Lower leg skin (tissue), 4 donors: ENCODE results near the gene DMAP1. TPM values are rescaled to one million over a fixed set of nuclear protein-coding genes. Genes with fewer than 3 reads are reported as not detected.

Source experiments
- DNase-seq, 2 donors: peaks; one replicate each; pipeline ENCODE4 v3.0.0-alpha.2; 2019; ENCODE audit warnings: low spot score in 2 of 2
- H3K4me3 ChIP-seq: fragments of 200-600 bp; sonication (generic); 2 replicates; pipeline ENCODE4 v1.5.1; 2017; ENCODE audit warnings: mild to moderate bottlenecking, low read depth; ENCODE audit not compliant: poor library complexity, severe bottlenecking
- CTCF ChIP-seq, 3 donors: fragments of 450-650 bp; IDR thresholded peaks; one replicate each; pipeline ENCODE4 v1.5.1; 2016; ENCODE audit warnings: antibody characterized with exemption in 3 of 3, mild to moderate bottlenecking in 3 of 3, moderate library complexity in 2 of 3
- POLR2A ChIP-seq, 2 donors: fragments of 450-650 bp; IDR thresholded peaks; one replicate each; pipeline ENCODE4 v1.6.1; 2016 to 2017; ENCODE audit warnings: antibody characterized with exemption in 2 of 2, mild to moderate bottlenecking in 1 of 2, moderate library complexity in 1 of 2
- WGBS, 2 donors: methylation state at CpG; one replicate each; pipeline ENCODE4 v1.1.5; 2018; 5-methylcytosine and 5-hydroxymethylcytosine counted together
- intact Hi-C: fragments of 100-400 bp; cut with DNase I; formaldehyde crosslinking; loops from one replicate; pipeline ENCODE4 v1.15.0; 2023; ENCODE audit warnings: low total_unique reads
- total RNA-seq, 4 donors: library from RNA; depleted of rRNA; stranded (reverse); fragments of >200 nt; gene quantifications; one replicate each; pipeline ENCODE4 v1.1.0, GENCODE V29; 2016

The DMAP1 gene
- total RNA-seq, 4 donors from 2014 or later: 37.1 to 46.9 (median 39.8) TPM

- DNase-seq: no peak
- 76 to 80% methylated on average over 11 of the region's 11 CpGs for WGBS, 2 donors
- H3K4me3 ChIP-seq: no peak overlapping the region
- intact Hi-C loops: loop anchor here (10.0 kb wide), 1 partner anchor 92 kb away; no protein-coding TSS in a partner anchor
- TF ChIP-seq POLR2A (IDR thresholded peaks at IDR 0.05) (no peak), CTCF (IDR thresholded peaks at IDR 0.05) (no peak)
Measured at GRCh38 chr1:44223187-44223610, 9.9 kb downstream of the DMAP1 start.

GRCh38 chr1:44225761-44226160 is 12.5 kb downstream of the DMAP1 start:
- no peak for TF ChIP-seq POLR2A (IDR thresholded peaks at IDR 0.05)
- TF ChIP-seq CTCF (IDR thresholded peaks at IDR 0.05): no peak
- H3K4me3 ChIP-seq: no peak overlapping the region
- 93 to 100% methylated on average over 2 of the region's 2 CpGs for WGBS, 2 donors
- intact Hi-C loops: loop anchor here (10.0 kb wide), 1 partner anchor 89 kb away; no protein-coding TSS in a partner anchor
- peak in 1 of 2 donors; percentile 17 for DNase-seq

GRCh38 chr1:44227211-44227610 is 13.9 kb downstream of the DMAP1 start:
- intact Hi-C loops: loop anchor here (10.0 kb wide), 1 partner anchor 88 kb away; no protein-coding TSS in a partner anchor
- peak in 1 of 2 donors; percentile 80 for DNase-seq
- TF ChIP-seq CTCF (IDR thresholded peaks at IDR 0.05) (no peak), POLR2A (IDR thresholded peaks at IDR 0.05) (no peak)
- WGBS, 2 donors: 24 to 35% methylated on average over 1 of the region's 1 CpG
- H3K4me3 ChIP-seq: no peak overlapping the region

GRCh38 chr1:44228218-44228617 is 14.9 kb downstream of the DMAP1 start:
- intact Hi-C loops: loop anchor here (10.0 kb wide), 1 partner anchor 87 kb away; no protein-coding TSS in a partner anchor
- DNase-seq: no peak
- no peak overlapping the region for H3K4me3 ChIP-seq
- no peak for TF ChIP-seq CTCF (IDR thresholded peaks at IDR 0.05)
- TF ChIP-seq POLR2A (IDR thresholded peaks at IDR 0.05): no peak
- WGBS, 2 donors: 92 to 95% methylated on average over 13 of the region's 13 CpGs

- no peak overlapping the region for H3K4me3 ChIP-seq
- 95 to 96% methylated on average over 16 of the region's 16 CpGs for WGBS, 2 donors
- DNase-seq: no peak
- intact Hi-C loops: loop anchor here (10.0 kb wide), 1 partner anchor 85 kb away; no protein-coding TSS in a partner anchor
- TF ChIP-seq POLR2A (IDR thresholded peaks at IDR 0.05) (no peak), CTCF (IDR thresholded peaks at IDR 0.05) (no peak)
Measured at GRCh38 chr1:44229435-44230167, 16.3 kb downstream of the DMAP1 start.
